Panc1 (cell line): ENCODE results near the gene CYB5R3.

Experiments
- POLR2AphosphoS5 ChIP-seq: IDR thresholded peaks from 2 replicates; pipeline ENCODE4 v1.6.1; 2012; ENCODE audit warnings: mild to moderate bottlenecking, low read depth, low read length, moderate library complexity
- REST ChIP-seq, 2 experiments: IDR thresholded peaks; 2 replicates each; pipeline ENCODE4 v1.6.1; 2011 to 2012; ENCODE audit warnings: low read depth in 2 of 2, control low read depth in 1 of 2, low read length in 1 of 2, mild to moderate bottlenecking in 1 of 2, moderate library complexity in 1 of 2; ENCODE audit not compliant: insufficient read depth in 1 of 2
- SIN3A ChIP-seq: IDR thresholded peaks from 2 replicates; pipeline ENCODE4 v1.6.1; 2012; ENCODE audit warnings: low read depth, mild to moderate bottlenecking, low read length, moderate library complexity, borderline replicate concordance; ENCODE audit not compliant: insufficient read depth
- TF ChIP-seq, protein P1 (sequence below): fragments of 450-650 bp; IDR thresholded peaks from 2 replicates; pipeline ENCODE4 v1.5.1; 2017; ENCODE audit warnings: mild to moderate bottlenecking

- TF ChIP-seq, protein P1, sequence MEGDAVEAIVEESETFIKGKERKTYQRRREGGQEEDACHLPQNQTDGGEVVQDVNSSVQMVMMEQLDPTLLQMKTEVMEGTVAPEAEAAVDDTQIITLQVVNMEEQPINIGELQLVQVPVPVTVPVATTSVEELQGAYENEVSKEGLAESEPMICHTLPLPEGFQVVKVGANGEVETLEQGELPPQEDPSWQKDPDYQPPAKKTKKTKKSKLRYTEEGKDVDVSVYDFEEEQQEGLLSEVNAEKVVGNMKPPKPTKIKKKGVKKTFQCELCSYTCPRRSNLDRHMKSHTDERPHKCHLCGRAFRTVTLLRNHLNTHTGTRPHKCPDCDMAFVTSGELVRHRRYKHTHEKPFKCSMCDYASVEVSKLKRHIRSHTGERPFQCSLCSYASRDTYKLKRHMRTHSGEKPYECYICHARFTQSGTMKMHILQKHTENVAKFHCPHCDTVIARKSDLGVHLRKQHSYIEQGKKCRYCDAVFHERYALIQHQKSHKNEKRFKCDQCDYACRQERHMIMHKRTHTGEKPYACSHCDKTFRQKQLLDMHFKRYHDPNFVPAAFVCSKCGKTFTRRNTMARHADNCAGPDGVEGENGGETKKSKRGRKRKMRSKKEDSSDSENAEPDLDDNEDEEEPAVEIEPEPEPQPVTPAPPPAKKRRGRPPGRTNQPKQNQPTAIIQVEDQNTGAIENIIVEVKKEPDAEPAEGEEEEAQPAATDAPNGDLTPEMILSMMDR = no peak
- TF ChIP-seq SIN3A (no peak), REST (IDR thresholded peaks at IDR 0.05; ENCODE audit: insufficient read depth in 1 of 2, low read depth in 2 of 2, low read length in 1 of 2) (no peak), POLR2AphosphoS5 (no peak)
These were observed 42.2 kb upstream of the CYB5R3 start for GRCh38 chr22:42691440-42691839.
